HG03025 (cell line): Measurements from ENCODE around the gene PTDSS2.

ENCODE experiments used
- ATAC-seq: cut with Tn5 transposase; IDR thresholded peaks from one replicate; pipeline ENCODE4 v1.9.1; 2021; ENCODE audit warnings: mild to moderate bottlenecking, moderate library complexity; ENCODE audit not compliant: unreplicated experiment, low FRiP score

Gene PTDSS2

DNA sequence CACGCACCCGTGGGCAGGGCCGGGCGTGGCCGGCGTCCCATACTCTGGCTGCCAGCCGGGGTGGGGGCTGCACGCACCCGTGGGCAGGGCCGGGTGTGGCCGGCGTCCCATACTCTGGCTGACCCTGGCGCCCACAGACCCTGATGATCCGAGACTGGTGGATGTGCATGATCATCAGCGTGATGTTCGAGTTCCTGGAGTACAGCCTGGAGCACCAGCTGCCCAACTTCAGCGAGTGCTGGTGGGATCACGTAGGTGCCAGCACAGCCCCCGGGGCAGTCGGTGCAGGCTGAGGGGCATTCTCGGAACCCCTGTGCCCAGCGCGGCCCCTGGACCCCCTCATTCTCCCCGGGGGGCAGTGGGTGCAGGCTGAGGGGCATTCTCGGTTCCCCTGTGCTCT is 38.0 kb downstream of the PTDSS2 start:
- ATAC-seq, result no peak

DNA sequence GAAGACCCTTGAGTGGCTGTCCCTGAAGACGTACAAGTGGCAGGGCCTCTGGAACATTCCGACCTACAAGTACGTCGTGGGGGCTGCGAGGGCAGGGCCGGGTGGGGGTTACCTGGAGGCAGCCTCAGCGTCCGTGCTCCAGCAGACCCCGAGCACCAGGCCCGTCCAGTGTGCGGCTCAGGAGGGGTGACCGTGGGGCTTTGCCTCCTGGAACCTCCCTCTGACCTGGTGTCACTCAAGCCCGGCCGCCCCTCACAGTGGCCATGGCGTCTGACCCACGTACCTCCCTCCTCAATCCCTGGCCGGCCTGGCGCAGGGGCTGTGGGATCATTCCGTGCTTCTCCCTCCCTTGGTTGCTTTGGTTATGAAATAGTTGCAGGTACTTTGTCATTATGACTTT is 38.5 kb downstream of the PTDSS2 start:
- ATAC-seq, result no peak

DNA sequence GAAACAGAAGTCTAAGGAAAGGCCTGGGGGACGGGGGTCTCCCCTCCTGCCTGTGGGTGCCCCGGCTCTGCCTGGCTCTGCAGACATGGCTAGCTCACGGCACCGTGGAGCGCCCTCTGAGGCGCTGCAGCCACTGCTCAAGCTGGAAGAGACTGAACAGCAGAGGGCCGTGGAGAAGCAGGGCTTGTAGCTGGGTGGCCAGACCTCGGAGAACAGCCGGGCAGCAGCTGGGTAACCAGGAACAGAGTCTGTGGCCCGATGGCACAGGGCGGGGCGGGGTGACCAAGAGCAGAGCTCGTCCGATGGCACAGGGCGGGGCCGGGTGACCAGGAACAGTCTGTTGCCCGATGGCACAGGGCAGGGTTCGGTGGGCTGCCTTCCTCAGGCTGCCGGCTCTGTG is 38.9 kb downstream of the PTDSS2 start:
- ATAC-seq, result no peak

- no peak for ATAC-seq
Measured at GRCh38 chr11:489610-490185, 39.6 kb downstream of the PTDSS2 start.

DNA sequence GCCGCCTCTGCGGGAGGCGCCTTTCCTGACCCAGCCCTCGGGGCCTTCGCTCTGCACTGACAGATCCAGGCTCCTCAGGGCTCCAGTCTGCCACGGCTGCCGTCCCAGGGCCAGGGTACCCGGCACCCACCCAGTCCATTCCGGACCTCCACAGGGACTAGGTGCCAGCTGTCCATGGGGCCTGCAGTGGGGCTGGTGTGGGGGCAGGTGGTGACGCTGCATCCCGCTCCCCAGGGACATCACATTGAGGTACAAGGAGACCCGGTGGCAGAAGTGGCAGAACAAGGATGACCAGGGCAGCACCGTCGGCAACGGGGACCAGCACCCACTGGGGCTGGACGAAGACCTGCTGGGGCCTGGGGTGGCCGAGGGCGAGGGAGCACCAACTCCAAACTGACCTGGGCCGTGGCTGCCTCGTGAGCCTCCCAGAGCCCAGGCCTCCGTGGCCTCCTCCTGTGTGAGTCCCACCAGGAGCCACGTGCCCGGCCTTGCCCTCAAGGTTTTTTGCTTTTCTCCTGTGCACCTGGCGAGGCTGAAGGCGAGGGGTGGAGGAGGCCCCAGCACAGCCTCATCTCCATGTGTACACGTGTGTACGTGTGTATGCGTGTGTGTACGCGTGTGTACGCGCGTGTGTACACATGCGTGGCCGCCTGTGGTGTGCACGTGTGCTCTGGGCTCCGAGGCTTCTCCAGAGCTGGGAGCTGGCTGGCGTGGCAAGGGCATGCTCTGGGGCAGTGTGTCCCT is 40.3 kb downstream of the PTDSS2 start:
- ATAC-seq, result no peak

DNA sequence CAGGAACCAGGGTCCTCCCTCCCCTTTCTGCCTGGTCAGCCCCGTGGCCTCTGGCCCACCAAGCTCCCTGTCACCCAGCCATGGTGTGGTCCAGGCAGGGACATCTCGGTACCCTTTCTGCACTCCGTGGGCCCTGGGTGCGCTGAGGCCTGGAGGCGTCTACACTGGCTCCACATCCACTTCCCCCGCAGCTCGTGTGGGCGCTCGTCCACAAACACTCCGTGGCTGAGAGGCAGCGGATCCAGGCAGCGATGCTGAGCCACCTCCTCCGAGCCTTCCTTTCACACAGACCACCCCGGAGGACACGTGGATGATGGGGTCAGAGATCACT is 40.8 kb downstream of the PTDSS2 start:
- ATAC-seq, result no peak

- no peak for ATAC-seq
Measured at GRCh38 chr11:491358-491757, 41.3 kb downstream of the PTDSS2 start.

DNA sequence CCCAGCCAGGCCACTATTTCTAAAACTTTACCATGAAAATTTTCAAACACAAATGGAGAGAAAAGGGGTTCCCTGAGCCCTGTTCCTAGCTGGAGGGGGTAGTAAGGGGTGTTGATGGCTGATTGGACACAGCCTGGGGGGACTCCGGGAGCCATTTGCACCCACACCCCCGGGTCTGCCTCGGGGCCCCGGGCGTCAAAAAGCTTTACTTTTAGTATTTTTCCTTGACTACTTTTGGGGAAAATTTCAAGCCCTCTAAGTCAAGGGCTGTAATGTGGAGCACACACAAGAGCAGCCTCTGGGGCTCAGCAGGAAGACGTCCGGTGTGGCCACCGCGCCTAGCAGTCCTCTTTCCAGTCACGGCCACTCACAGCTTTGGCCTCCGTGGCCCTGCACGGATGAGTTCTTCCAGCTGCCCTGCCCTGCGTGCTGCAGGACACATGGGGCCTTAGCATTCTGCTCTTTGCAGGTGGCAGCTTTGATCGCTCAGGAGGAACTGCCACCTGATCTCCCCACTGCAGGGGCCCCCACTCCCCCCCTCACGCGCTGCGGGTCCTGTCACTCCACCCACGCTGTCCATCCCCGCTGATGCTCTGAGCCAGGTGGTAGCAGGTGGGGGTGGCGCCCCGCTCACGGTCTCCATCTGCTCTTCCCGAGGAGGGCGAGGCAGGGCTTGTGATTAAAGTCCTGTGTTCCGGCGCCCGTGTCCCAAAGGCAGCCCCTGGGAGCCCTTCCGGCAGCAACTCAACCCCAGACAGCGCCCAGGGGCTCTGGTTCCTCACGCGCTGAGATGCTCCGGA is 42.5 kb downstream of the PTDSS2 start:
- ATAC-seq, result no peak

DNA sequence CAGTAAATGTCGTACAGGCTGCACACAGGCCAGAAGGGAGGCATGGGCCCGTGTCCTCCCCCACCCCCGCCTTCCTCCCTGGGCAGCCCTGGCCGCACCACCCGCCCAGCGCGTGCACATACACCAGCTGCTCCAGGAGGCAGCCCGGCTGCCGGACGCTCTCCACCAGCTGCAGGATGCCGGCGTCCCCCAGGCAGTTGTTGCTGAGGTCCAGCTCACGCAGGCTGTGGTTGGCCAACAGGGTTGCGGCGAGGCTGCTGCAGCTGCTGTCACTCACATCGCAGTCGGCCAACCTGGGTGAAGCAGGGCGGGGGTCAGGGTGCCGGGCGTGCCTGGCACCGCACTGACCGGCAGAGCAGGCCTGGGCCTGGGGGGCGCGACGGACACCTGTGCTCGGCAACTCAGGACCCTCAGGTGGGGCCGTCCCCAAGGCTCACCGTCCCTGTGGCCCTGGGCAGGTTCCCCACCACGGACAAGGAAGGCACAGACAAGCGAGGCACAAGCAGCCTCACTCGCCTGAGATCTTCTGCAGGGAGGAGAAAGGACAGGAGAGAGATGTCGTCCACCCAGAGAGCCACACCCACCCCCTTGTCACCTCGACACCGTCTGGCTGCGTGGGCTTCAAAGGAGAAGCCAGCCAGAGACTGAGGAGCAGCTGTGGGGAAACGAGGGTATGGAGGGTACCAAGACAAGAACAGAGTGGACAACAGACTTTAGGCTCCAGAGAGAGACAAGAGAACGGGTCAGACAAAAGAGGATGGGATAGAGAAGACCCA is 44.9 kb downstream of the PTDSS2 start:
- ATAC-seq, result no peak

DNA sequence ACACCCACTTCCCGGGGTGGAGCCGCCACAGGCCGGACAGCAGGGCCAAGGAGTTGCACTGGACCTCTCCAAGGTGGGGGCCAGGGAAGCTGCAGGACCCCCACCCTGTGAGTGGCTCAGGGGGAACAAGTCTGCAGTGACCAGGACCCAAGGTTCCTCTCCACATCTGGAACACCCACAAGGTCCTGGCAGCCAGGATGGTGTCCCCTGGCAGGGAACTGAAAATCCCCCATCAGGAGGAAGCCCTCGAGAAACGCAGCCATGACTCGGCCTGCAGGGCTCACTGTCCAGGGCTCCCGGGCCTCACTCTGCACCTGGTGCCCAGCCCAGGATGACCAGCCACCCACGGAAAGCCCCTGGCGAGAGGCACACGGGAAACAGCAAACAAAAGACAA is 45.5 kb downstream of the PTDSS2 start:
- ATAC-seq, result no peak

- no peak for ATAC-seq
Measured at GRCh38 chr11:496834-497564, 46.9 kb downstream of the PTDSS2 start.

GRCh38 chr11:497565-498296 is 47.7 kb downstream of the PTDSS2 start:
- ATAC-seq, result no peak

DNA sequence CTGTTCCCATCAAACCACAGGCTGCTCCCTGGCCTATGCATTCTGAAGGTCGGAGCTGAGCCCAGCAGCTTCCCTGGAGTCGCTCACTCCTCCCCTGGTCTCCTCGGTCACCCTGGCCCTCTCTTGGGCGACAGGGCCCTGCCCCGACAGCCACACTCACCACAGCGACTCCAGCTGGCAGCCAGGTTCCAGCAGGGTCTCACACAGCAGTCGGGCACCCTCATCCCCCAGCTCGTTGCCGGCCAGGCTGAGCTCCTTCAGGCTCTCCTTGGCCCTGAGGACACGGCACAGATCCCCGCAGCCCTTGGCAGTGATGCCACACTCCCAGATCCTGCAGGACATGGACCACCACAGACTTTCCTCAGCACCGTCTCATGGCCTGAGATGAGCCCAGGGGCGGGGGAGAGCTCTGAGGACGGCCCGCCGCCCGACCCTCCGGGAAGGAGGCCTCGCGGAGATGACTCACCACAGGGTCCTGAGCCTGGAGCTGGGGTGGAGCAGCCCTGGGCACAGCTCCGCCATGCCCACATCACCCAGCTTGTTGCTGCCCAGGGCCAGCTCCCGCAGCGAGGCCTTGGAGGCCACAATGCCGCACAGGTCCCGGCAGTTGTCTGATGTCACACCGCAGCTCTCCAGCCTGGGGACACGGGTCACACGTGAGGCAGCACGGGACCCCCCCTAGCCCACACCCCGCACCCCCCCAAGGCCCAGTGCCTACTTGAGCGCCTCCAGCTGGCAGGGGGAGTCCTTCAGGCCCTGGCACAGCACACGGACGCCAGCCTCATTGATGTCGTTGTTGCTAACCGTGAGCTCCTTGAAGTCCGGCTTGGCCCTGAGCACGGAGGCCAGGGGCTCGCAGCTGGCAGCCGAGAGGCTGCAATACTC is 48.5 kb downstream of the PTDSS2 start:
- no peak for ATAC-seq

GRCh38 chr11:499201-500076 is 49.4 kb downstream of the PTDSS2 start:
- no peak for ATAC-seq

DNA sequence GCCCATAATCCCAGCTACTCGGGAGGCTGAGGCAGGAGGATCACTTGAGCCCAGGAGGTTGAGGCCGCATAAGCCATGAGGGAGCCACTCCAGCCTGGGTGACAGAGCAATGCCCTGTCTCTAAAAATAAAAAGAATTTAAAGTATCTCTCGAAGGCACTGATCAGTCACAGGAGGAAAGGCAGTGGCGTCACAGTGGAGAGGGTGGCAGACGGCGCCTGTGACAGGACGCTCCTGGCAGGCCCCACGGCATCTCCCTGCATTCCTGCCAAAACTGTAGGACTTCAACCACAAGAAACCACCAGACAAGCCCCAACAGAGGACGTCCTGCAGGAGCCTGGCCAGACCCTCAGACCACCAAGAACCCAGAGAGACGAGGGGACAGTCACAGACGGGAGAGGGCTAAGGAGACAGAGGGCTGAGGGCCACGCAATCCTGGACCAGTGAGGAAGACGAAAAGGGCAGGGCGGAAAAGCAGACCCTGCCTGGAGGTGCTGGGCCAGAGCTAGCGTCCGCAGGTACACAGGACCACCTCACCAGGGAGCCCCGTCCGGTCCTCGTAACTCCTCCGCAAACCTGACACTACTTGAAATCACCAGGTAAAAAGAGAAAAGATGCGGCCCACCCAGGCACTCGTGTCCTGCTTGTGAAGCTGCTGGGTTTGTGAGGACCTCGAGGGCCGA is 51.1 kb downstream of the PTDSS2 start:
- no peak for ATAC-seq

DNA sequence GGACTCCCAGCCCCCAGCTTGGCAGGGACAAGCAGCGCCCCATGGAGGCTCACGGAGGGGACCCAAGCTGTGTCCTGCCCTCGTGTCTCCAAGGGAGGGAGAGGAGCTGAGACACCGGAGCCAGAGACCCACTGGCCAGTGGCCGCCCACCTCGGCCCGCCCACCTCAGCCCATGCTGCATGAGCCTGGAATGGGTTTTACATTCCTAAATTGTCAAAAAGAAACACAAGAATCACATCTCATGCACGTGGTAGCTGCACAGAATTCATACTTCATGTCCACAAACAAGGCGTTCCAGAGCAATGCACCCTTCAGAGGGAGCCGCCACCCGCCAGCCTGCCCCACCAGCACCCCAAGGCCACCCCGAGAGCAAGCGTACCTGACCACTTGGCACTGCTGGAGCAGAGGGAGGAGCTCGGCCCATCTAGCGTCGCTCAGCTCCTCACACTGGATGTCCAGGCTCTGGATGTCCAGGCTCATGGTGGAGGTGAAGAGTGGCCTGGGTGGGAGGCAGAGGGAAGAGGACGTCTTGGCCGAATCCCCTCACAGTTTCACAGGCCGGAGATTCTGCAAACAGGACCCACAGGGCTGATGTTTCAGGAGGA is 51.7 kb downstream of the PTDSS2 start:
- ATAC-seq, result no peak
